T-cell (primary cell): ENCODE results near the gene ABCC1. TPM values are rescaled to one million over a fixed set of nuclear protein-coding genes. Genes with fewer than 3 reads are reported as not detected.
"Not testable (repeated sequence)": the region's sequence is repeated elsewhere in the genome, so short reads cannot be mapped to it uniquely, and the experiment has no call there.

Source experiments
- ATAC-seq, 4 experiments: fragments of 200-7000 bp in 3 of 4; fragments of 150-1000 bp in 1 of 4; cut with Tn5 transposase; replicated peaks in 1 of 4; 1 replicate in 3 of 4; 2 replicates in 1 of 4; pipeline ENCODE4 v1.10.0; 2021; ENCODE audit warnings: moderate library complexity in 3 of 4, mild to moderate bottlenecking in 2 of 4, moderate number of reproducible peaks in 1 of 4
- CTCF ChIA-PET, 2 donors: fragments of 300-600 bp; sonication (Branson Sonifier 250); formaldehyde crosslinking; loops; one replicate each; lab custom pipeline; 2022; ENCODE audit warnings: antibody characterized with exemption in 2 of 2; lab: Charles Lee
- POLR2A ChIA-PET, 2 donors: fragments of 300-600 bp; sonication (Branson Sonifier 250); formaldehyde crosslinking; loops; one replicate each; lab custom pipeline; 2022; ENCODE audit warnings: antibody characterized with exemption in 2 of 2; lab: Charles Lee
- DNase-seq, 35 experiments: peaks; one replicate each; pipeline versions ENCODE4 v3.0.0 to v3.0.0-alpha.2; 2013 to 2023
- H3K27ac ChIP-seq: one replicate; pipeline ENCODE4 v1.5.1; 2013; ENCODE audit warnings: low read length
- H3K27me3 ChIP-seq, 2 experiments: replicated peaks in 1 of 2; 1 replicate in 1 of 2; 2 replicates in 1 of 2; pipeline versions ENCODE4 v1.6.1 to v1.7.0; 2013; ENCODE audit warnings: low read length in 1 of 2, mixed read lengths in 1 of 2; ENCODE audit not compliant: control insufficient read depth in 2 of 2, insufficient read depth in 2 of 2; ENCODE audit errors: extremely low read depth in 1 of 2
- H3K36me3 ChIP-seq, 2 donors: 1 replicate in 1 of 2; 2 replicates in 1 of 2; pipeline versions ENCODE4 v1.6.1 to v1.7.0; 2013; ENCODE audit warnings: low read length in 1 of 2; ENCODE audit not compliant: control insufficient read depth in 2 of 2, insufficient read depth in 1 of 2; ENCODE audit errors: extremely low read depth in 1 of 2
- H3K4me1 ChIP-seq, 2 experiments: 1 replicate in 1 of 2; 2 replicates in 1 of 2; pipeline versions ENCODE4 v1.6.1 to v1.7.0; 2013; ENCODE audit warnings: low read length in 2 of 2, mixed read lengths in 1 of 2; ENCODE audit not compliant: insufficient read depth in 2 of 2, control insufficient read depth in 1 of 2; ENCODE audit errors: extremely low read depth in 1 of 2
- H3K4me3 ChIP-seq, 2 donors: 1 replicate in 1 of 2; 2 replicates in 1 of 2; pipeline versions ENCODE4 v1.5.1 to v1.7.0; 2013; ENCODE audit warnings: mild to moderate bottlenecking in 2 of 2, low read length in 1 of 2, moderate library complexity in 1 of 2; ENCODE audit not compliant: control insufficient read depth in 1 of 2; ENCODE audit errors: extremely low read depth in 1 of 2
- H3K9me3 ChIP-seq: 2 replicates; pipeline ENCODE4 v1.7.0; 2013
- H3K27ac Mint-ChIP-seq, 2 donors: one replicate each; pipeline ENCODE4 v1.8.0; 2020 to 2021; ENCODE audit warnings: mild to moderate bottlenecking in 2 of 2, mixed read lengths in 2 of 2
- H3K27me3 Mint-ChIP-seq, 2 donors: one replicate each; pipeline ENCODE4 v1.8.0; 2021 to 2022; ENCODE audit warnings: mixed read lengths in 2 of 2
- H3K36me3 Mint-ChIP-seq: one replicate; pipeline ENCODE4 v1.8.0; 2021; ENCODE audit warnings: mixed read lengths
- H3K4me1 Mint-ChIP-seq, 3 donors: one replicate each; pipeline ENCODE4 v1.8.0; 2020 to 2022; ENCODE audit warnings: mixed read lengths in 3 of 3, mild to moderate bottlenecking in 1 of 3
- H3K4me3 Mint-ChIP-seq, 3 donors: one replicate each; pipeline ENCODE4 v1.8.0; 2020 to 2022; ENCODE audit warnings: mild to moderate bottlenecking in 3 of 3, mixed read lengths in 3 of 3, moderate library complexity in 3 of 3
- H3K9me3 Mint-ChIP-seq, 3 donors: one replicate each; pipeline ENCODE4 v1.8.0; 2020 to 2022; ENCODE audit warnings: mixed read lengths in 3 of 3
- WGBS: methylation state at CpG from one replicate; pipeline ENCODE4 v1.1.5; 2013; ENCODE audit warnings: missing lambda C conversion rate; ENCODE audit not compliant: insufficient coverage; 5-methylcytosine and 5-hydroxymethylcytosine counted together
- total RNA-seq, 35 experiments: library from RNA in 6 of 35; stranded (reverse) in 6 of 35; fragments of 120-200 nt in 1 of 35; gene quantifications; one replicate each; pipeline versions ENCODE4 v1.2.1 to v1.2.4 and lab custom pipeline; 2013 to 2026

Gene ABCC1
- total RNA-seq, 5 donors from 2014 or later (not counting 1 experiment from before 2014, with no cell fraction given) = 59.4 to 68.1 (median 63.0) TPM

DNA sequence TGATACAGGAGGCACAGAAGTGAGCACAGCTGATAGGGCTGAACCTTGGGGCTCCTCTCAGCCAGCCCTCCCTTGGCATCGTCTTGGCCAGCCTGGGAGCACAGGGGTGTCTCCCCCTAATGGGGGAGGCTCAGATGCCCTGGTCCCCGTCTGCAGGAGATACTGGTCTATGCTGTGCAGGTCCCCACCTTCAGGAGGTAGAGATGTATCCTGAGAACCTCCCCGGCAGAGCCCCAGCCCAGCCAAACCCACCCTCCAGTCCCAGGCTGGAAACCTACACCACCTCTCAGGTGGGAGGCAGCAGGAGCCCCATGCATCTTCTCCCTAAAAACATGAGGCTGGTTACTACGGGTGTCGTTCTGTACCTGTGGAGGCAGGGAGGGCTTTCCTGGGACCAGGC lies 235.2 kb downstream of the ABCC1 start:
- Histone ChIP-seq H3K27me3 (peaks cover 0 to 11% of the 10 kb centered on the region in 2 experiments), H3K4me1 (no peaks in the 10 kb centered on the region), H3K9me3 (no peaks in the 10 kb centered on the region), H3K36me3 (no peaks in the 10 kb centered on the region), H3K4me3 (no peak overlapping the region), H3K27ac (no peak overlapping the region)
- no peak for ATAC-seq
- no peaks in the 10 kb centered on the region for H3K36me3 Mint-ChIP-seq
- POLR2A ChIA-PET = no interaction called here
- no peaks in the 10 kb centered on the region for H3K9me3 Mint-ChIP-seq
- H3K4me1 Mint-ChIP-seq = no peaks in the 10 kb centered on the region
- H3K27ac Mint-ChIP-seq = no peak overlapping the region
- peaks cover 6 to 9% of the 10 kb centered on the region in 2 donors for H3K27me3 Mint-ChIP-seq
- CTCF ChIA-PET = no interaction called here
- 79% methylated on average over 2 of the region's 5 CpGs for WGBS
- no peak for DNase-seq
- H3K4me3 Mint-ChIP-seq = no peak overlapping the region

DNA sequence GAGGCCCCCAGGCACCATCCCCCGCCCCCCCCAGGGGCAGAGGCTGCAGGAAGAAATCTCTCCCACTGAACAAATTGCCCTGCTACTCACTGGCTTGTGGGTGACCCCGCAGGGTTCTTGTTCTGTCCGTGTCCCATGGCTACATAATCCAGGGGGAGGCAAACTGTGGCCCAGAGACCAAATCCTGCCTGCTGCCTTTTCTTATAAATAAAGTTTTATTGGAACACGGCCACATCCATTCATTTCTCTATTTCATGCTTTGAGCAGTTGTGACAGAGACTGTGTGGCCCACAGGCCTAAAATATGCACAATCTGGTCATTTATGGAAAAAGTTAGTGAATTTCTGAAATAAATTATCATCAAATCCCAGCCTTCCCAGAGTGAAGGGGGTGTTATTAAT lies 235.7 kb downstream of the ABCC1 start:
- H3K9me3 Mint-ChIP-seq = no peaks in the 10 kb centered on the region
- Histone ChIP-seq H3K36me3 (no peaks in the 10 kb centered on the region), H3K27ac (no peak overlapping the region), H3K4me3 (no peak overlapping the region), H3K27me3 (peaks cover 0 to 15% of the 10 kb centered on the region in 2 experiments), H3K4me1 (no peaks in the 10 kb centered on the region), H3K9me3 (no peaks in the 10 kb centered on the region)
- H3K4me3 Mint-ChIP-seq = no peak overlapping the region
- ChIA-PET POLR2A (no interaction called here), CTCF (no interaction called here)
- ATAC-seq (no peak), DNase-seq (no peak)
- no peaks in the 10 kb centered on the region for H3K4me1 Mint-ChIP-seq
- 67% methylated on average over 3 of the region's 4 CpGs for WGBS
- no peak overlapping the region for H3K27ac Mint-ChIP-seq
- H3K36me3 Mint-ChIP-seq = no peaks in the 10 kb centered on the region
- peaks cover 6 to 14% of the 10 kb centered on the region in 2 donors for H3K27me3 Mint-ChIP-seq

DNA sequence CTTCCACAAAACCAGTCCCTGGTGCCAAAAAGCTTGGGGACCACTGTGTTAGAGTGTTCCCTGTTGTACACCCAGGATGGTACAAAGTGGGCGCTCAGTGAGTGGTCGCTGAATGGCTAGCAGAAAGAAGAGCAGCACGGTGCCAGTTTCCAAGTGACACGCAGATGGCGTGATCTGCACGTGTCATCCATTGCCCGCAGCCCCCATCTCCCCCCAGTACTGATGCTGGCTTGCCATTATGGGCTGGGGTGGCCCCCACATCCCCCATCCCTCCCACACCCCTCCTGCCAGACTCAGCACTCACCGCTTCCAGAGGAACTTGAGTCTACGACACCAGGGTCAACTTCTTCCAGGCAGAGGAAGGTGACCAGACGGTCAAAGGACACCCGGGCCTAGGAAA lies 237.4 kb downstream of the ABCC1 start:
- H3K4me3 Mint-ChIP-seq = no peak overlapping the region
- ATAC-seq = no peak
- no peak overlapping the region for H3K4me3 ChIP-seq
- ChIA-PET CTCF (no interaction called here), POLR2A (no interaction called here)
- no peak for DNase-seq
- peaks cover 0 to 20% of the 10 kb centered on the region in 2 experiments for H3K27me3 ChIP-seq
- no peak overlapping the region for H3K27ac Mint-ChIP-seq
- peaks cover 14 to 17% of the 10 kb centered on the region in 2 donors for H3K27me3 Mint-ChIP-seq
- H3K4me1 ChIP-seq = no peaks in the 10 kb centered on the region
- H3K9me3 ChIP-seq = no peaks in the 10 kb centered on the region
- H3K27ac ChIP-seq = no peak overlapping the region
- no peaks in the 10 kb centered on the region for H3K9me3 Mint-ChIP-seq
- no peaks in the 10 kb centered on the region for H3K4me1 Mint-ChIP-seq
- H3K36me3 Mint-ChIP-seq = no peaks in the 10 kb centered on the region
- no peaks in the 10 kb centered on the region for H3K36me3 ChIP-seq
- WGBS = 96% methylated on average over 4 of the region's 11 CpGs

DNA sequence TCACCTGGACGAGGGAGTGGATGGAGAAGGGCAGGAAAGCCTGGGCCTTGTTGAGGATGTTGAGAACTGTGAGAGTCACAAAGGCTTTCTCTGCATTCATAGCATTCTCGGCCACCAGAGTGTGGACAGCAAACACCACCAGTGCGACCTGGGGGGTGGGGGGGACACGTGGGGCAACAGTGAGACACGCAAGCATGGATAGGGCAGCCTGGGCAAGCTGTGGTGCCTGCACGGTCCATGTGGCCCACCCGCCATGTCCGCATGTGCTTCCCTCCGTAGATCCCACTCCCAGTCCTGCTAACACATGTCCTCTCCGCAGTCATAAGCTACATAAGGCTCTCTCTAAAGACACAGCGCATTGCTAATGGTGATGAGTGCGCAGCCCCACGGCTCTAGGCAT lies 239.4 kb downstream of the ABCC1 start:
- Histone ChIP-seq H3K4me3 (no peak overlapping the region), H3K36me3 (no peaks in the 10 kb centered on the region), H3K4me1 (no peaks in the 10 kb centered on the region), H3K27me3 (peaks cover 0 to 24% of the 10 kb centered on the region in 2 experiments), H3K9me3 (no peaks in the 10 kb centered on the region), H3K27ac (no peak overlapping the region)
- H3K4me3 Mint-ChIP-seq = no peak overlapping the region
- no peaks in the 10 kb centered on the region for H3K36me3 Mint-ChIP-seq
- peaks cover 16 to 17% of the 10 kb centered on the region in 2 donors for H3K27me3 Mint-ChIP-seq
- ChIA-PET CTCF (no interaction called here), POLR2A (no interaction called here)
- H3K4me1 Mint-ChIP-seq = no peaks in the 10 kb centered on the region
- no peaks in the 10 kb centered on the region for H3K9me3 Mint-ChIP-seq
- DNase-seq (no peak), ATAC-seq (no peak)
- H3K27ac Mint-ChIP-seq = no peak overlapping the region
- WGBS = 83% methylated on average over 10 of the region's 13 CpGs

DNA sequence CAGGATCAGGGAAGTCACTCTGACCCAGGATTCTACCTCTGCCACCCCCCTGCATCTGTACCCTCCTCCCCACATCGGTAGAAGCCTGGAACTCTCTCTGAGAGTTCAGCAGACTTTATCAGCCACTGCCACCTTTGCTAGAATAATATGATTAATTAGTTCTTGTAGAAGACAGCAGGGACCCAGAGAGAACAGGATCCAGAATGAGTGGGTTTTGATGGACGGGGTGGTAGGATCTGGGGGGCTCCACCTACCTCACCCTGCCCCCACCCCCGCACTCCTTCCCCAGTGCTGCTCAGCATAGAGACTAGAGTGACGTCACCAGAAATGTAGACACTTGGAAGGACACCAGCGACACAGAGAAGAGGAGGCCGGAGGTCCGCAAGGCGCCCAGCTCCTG lies 240.4 kb downstream of the ABCC1 start:
- no peak for ATAC-seq
- no peaks in the 10 kb centered on the region for H3K9me3 Mint-ChIP-seq
- ChIA-PET POLR2A (no interaction called here), CTCF (no interaction called here)
- no peaks in the 10 kb centered on the region for H3K36me3 Mint-ChIP-seq
- H3K9me3 ChIP-seq = no peaks in the 10 kb centered on the region
- H3K27ac Mint-ChIP-seq = no peak overlapping the region
- H3K4me1 Mint-ChIP-seq = no peaks in the 10 kb centered on the region
- H3K4me3 ChIP-seq = no peak overlapping the region
- no peak for DNase-seq
- 84% methylated on average over 5 of the region's 8 CpGs for WGBS
- H3K27me3 ChIP-seq = peaks cover 0 to 22% of the 10 kb centered on the region in 2 experiments
- H3K4me3 Mint-ChIP-seq = no peak overlapping the region
- no peaks in the 10 kb centered on the region for H3K4me1 ChIP-seq
- no peak overlapping the region for H3K27ac ChIP-seq
- no peaks in the 10 kb centered on the region for H3K36me3 ChIP-seq
- peaks cover 13 to 16% of the 10 kb centered on the region in 2 donors for H3K27me3 Mint-ChIP-seq

DNA sequence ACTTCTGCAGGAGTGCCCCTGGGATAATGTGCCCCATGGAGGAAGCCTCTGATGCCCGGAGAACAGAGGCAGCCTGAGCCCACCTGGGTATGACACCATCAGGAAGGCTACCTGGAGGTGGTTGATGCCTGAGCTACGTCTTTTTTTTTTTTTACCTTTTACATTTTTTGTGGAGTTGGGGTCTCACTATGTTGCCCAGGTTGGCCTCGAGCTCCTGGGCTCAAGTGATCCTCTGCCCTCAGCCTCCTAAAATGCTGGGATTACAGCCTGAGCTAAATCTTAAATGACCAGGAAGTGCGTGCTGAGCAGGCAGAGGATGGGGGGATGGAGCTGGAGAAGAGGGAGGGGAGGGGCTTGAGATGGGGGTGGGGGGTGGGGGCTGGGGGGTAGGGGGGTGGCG lies 241.1 kb downstream of the ABCC1 start:
- ChIA-PET CTCF (interaction anchor here in 1 of 2 donors (0.6 kb wide), 1 partner anchor 65 kb away, joined by 5 read pairs; no protein-coding TSS in a partner anchor), POLR2A (no interaction called here)
- H3K9me3 ChIP-seq = no peaks in the 10 kb centered on the region
- Mint-ChIP-seq H3K9me3 (no peaks in the 10 kb centered on the region), H3K36me3 (no peaks in the 10 kb centered on the region), H3K4me1 (no peaks in the 10 kb centered on the region), H3K4me3 (no peak overlapping the region), H3K27ac (no peak overlapping the region), H3K27me3 (peaks cover 14 to 18% of the 10 kb centered on the region in 2 donors)
- H3K4me1 ChIP-seq = no peaks in the 10 kb centered on the region
- 20% methylated on average over 1 of the region's 5 CpGs for WGBS
- ATAC-seq = no peak
- no peak for DNase-seq
- H3K4me3 ChIP-seq = no peak overlapping the region
- H3K27ac ChIP-seq = no peak overlapping the region
- no peaks in the 10 kb centered on the region for H3K36me3 ChIP-seq
- peaks cover 0 to 22% of the 10 kb centered on the region in 2 experiments for H3K27me3 ChIP-seq

DNA sequence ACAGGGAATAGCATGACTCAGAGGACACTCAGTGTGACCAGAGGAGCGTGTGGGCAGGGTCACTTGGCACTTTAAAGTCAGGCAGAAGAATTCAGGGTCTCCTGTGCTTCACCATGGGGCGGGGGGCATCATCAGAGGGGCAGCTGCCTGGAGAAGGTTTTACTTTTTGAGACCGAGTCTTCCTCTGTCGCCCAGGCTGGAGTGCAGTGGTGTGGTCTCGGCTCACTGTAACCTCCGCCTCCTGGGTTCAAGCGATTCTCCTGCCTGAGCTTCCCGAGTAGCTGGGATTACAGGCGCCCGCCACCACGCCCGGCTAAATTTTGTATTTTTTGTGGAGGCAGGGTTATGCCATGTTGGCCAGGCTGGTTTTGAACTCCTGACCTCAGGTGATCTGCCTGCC lies 241.6 kb downstream of the ABCC1 start:
- H3K36me3 Mint-ChIP-seq, H3K4me1 ChIP-seq, H3K4me1 Mint-ChIP-seq, POLR2A ChIA-PET, H3K27ac Mint-ChIP-seq, H3K27ac ChIP-seq, DNase-seq, H3K9me3 Mint-ChIP-seq, ATAC-seq, H3K9me3 ChIP-seq, H3K4me3 Mint-ChIP-seq, H3K4me3 ChIP-seq, H3K36me3 ChIP-seq: not testable (repeated sequence)
- 66% methylated on average over 3 of the region's 12 CpGs for WGBS
- H3K27me3 Mint-ChIP-seq = peaks cover 16 to 18% of the 10 kb centered on the region in 2 donors
- peaks cover 0 to 22% of the 10 kb centered on the region in 2 experiments for H3K27me3 ChIP-seq
- CTCF ChIA-PET = interaction anchor here in 1 of 2 donors (0.6 kb wide), 1 partner anchor 66 kb away, joined by 5 read pairs; no protein-coding TSS in a partner anchor
